Colonic mucosa (tissue), 4 donors: ENCODE data around the gene SUMF1. TPM values are rescaled to one million over a fixed set of nuclear protein-coding genes. Genes with fewer than 3 reads are reported as not detected.

Experiments used
- DNase-seq: peaks from one replicate; pipeline ENCODE4 v3.0.0-alpha.2; 2020
- H3K27ac ChIP-seq: fragments of 200-600 bp; one replicate; pipeline ENCODE4 v1.8.0; 2021
- H3K27me3 ChIP-seq: fragments of 200-600 bp; one replicate; pipeline ENCODE4 v1.8.0; 2021
- H3K36me3 ChIP-seq: fragments of 200-600 bp; one replicate; pipeline ENCODE4 v1.8.0; 2021
- H3K4me1 ChIP-seq: fragments of 200-600 bp; one replicate; pipeline ENCODE4 v1.8.0; 2021; ENCODE audit warnings: mild to moderate bottlenecking
- H3K4me3 ChIP-seq: fragments of 200-600 bp; one replicate; pipeline ENCODE4 v1.8.0; 2021
- H3K9ac ChIP-seq, 2 donors: one replicate each; pipeline ENCODE4 v1.7.0; 2013; ENCODE audit warnings: control low read depth in 2 of 2, low read depth in 2 of 2, low read length in 2 of 2
- H3K9me3 ChIP-seq: fragments of 200-600 bp; one replicate; pipeline ENCODE4 v1.8.0; 2021
- CTCF ChIP-seq: fragments of 200-600 bp; IDR thresholded peaks from one replicate; pipeline ENCODE4 v1.8.0; 2022; ENCODE audit warnings: antibody characterized with exemption, mild to moderate bottlenecking
- intact Hi-C: fragments of 100-400 bp; cut with DNase I; formaldehyde crosslinking; loops from one replicate; pipeline ENCODE4 v1.14.1; 2022
- total RNA-seq, 2 donors: library from RNA; stranded (reverse); fragmentation: NEBNext Ultra II Directional in 1 of 2; extraction: Animal tissue kit (Norgen Biotek cat#: 25700) in 1 of 2; gene quantifications; one replicate each; pipeline ENCODE4 v1.2.1, GENCODE V29; 2021
- donor health status: healthy.
- donor health status: DM: no; HTN: no; CAD: no.
- donor health status: DM: no; HTN: no; CAD: no.

The SUMF1 gene
- total RNA-seq, 2 donors from 2014 or later, result 37.6 to 43.9 TPM

GRCh38 chr3:4474683-4475490 lies 7.8 kb upstream of the SUMF1 start:
- Histone ChIP-seq H3K4me3 (no peak overlapping the region), H3K9me3 (no peaks in the 10 kb centered on the region), H3K27me3 (no peaks in the 10 kb centered on the region), H3K9ac (no peak overlapping the region), H3K4me1 (no peaks in the 10 kb centered on the region), H3K36me3 (no peaks in the 10 kb centered on the region), H3K27ac (no peak overlapping the region)
- TF ChIP-seq CTCF, result no peak
- no peak for DNase-seq
- intact Hi-C loops, result no loop called here

DNA sequence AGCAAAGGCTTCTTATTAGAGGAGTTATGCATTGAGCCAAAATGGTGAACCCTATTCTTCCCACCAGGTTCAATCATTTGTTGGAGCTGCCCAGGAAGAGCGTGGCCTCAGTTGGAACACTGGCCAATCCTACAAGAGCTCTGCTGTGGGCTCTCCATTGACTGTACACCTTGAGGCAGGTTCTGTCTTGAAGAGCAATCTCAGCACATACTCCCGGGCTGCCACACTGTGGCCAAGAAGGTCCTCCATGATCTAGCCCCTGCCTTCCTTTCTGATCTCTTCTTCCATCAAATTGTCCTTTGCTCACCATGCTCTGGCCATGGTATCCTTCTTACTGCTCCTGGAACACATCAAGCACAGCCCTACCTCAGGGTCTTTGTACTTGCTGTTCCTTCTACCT lies 5.7 kb upstream of the SUMF1 start:
- H3K27me3 ChIP-seq, result no peaks in the 10 kb centered on the region
- TF ChIP-seq CTCF, result no peak
- no peaks in the 10 kb centered on the region for H3K4me1 ChIP-seq
- intact Hi-C loops, result no loop called here
- no peak overlapping the region for H3K9ac ChIP-seq
- H3K9me3 ChIP-seq, result no peaks in the 10 kb centered on the region
- H3K4me3 ChIP-seq, result no peak overlapping the region
- no peaks in the 10 kb centered on the region for H3K36me3 ChIP-seq
- no peak overlapping the region for H3K27ac ChIP-seq
- no peak for DNase-seq

- Histone ChIP-seq H3K27ac (no peak overlapping the region), H3K27me3 (no peaks in the 10 kb centered on the region), H3K9me3 (no peaks in the 10 kb centered on the region), H3K36me3 (no peaks in the 10 kb centered on the region), H3K9ac (no peak overlapping the region), H3K4me3 (no peak overlapping the region), H3K4me1 (no peaks in the 10 kb centered on the region)
- no peak for DNase-seq
- intact Hi-C loops, result no loop called here
- TF ChIP-seq CTCF, result no peak
Observed at GRCh38 chr3:4472312-4472711, 5.2 kb upstream of the SUMF1 start.

DNA sequence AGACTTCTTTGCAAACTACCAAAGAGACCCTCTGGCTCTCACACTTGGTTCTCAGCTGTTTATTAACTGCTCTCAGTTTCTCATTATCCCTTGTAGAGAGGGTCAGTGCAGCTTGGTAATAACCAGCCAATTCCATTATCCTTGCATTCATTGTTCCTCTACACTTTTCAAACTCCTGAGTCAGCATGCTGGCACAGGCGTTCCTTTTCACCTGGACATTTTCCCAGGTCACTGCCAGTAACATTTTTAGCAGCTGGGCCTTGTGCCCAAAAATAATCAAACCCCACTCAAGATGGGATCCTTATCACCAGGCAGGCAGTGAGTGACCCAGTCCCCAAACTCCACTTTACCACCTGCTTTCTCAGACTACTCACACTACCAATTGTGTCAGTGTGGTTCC lies 4.8 kb upstream of the SUMF1 start:
- no peak overlapping the region for H3K4me3 ChIP-seq
- TF ChIP-seq CTCF, result no peak
- H3K36me3 ChIP-seq, result no peaks in the 10 kb centered on the region
- intact Hi-C loops, result no loop called here
- DNase-seq, result no peak
- no peak overlapping the region for H3K9ac ChIP-seq
- H3K4me1 ChIP-seq, result no peaks in the 10 kb centered on the region
- no peaks in the 10 kb centered on the region for H3K27me3 ChIP-seq
- H3K27ac ChIP-seq, result no peak overlapping the region
- H3K9me3 ChIP-seq, result no peaks in the 10 kb centered on the region

GRCh38 chr3:4467522-4467867 lies 426 bp upstream of the SUMF1 start:
- peak overlapping the region; percentile 93 for H3K4me3 ChIP-seq
- no peaks in the 10 kb centered on the region for H3K36me3 ChIP-seq
- H3K27ac ChIP-seq, result peak overlapping the region; percentile 82
- no peaks in the 10 kb centered on the region for H3K9me3 ChIP-seq
- no peaks in the 10 kb centered on the region for H3K27me3 ChIP-seq
- no peak for TF ChIP-seq CTCF
- no peak for DNase-seq
- intact Hi-C loops, result no loop called here
- peak overlapping the region; percentile 83 to 90 for H3K9ac ChIP-seq
- H3K4me1 ChIP-seq, result no peaks in the 10 kb centered on the region
